Activated effector memory CD4-positive, alpha-beta T cell treated with anti-CD3 and anti-CD28 coated beads, Interleukin-2, amount 50 U/mL, for 16 hours (primary cell): Measurements from ENCODE around the gene GTF2H4.

ENCODE experiments used
- DNase-seq: peaks from one replicate; pipeline ENCODE4 v3.0.0-alpha.2; 2020

GTF2H4 gene

DNA sequence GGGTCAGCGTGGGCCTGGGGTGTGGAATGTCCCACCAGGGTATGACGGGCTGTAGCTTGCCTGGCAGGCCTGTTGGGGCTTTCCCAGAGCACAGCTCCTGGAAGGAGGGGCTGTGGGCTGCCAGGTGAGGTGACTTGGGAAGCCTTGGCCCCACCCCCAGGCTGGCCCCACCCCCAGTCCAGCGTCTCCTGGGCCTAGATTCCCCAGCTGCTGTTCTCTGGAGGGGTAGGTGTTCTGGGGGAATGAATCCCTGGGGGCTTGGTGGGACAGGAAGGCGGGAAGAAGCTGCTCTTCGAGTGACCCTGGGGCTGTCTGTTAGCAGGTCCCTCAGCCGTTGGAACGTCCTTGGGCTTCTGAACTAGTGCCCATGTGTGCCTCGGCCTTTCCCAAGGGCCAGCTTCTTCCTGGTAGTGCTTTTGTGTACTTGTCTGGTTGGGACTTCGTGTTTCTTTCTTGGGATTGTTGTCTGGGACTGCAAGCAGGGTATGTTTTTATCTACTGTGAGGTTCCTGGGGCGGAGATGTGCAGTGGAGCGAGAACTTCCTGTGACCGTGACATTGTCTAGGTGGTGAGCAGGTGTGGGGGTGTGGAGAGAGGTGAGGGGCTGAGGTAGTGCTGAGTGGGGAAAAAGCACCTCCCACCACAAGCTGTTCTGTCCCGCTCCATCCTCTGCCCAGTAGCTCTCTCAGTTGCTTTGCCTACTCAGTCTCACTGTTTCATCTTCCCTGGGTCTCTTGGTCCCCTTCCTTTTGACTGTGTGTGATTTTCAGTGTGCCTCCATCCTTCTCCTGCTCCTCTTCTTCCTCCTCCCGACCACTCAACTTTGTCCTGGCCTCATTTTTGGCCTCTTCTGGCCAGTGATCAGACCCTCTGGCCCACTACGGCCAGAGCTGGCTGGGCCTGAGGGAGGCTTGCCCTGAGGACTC is 25.0 kb upstream of the GTF2H4 start:
- DNase-seq: peak; percentile 69

DNA sequence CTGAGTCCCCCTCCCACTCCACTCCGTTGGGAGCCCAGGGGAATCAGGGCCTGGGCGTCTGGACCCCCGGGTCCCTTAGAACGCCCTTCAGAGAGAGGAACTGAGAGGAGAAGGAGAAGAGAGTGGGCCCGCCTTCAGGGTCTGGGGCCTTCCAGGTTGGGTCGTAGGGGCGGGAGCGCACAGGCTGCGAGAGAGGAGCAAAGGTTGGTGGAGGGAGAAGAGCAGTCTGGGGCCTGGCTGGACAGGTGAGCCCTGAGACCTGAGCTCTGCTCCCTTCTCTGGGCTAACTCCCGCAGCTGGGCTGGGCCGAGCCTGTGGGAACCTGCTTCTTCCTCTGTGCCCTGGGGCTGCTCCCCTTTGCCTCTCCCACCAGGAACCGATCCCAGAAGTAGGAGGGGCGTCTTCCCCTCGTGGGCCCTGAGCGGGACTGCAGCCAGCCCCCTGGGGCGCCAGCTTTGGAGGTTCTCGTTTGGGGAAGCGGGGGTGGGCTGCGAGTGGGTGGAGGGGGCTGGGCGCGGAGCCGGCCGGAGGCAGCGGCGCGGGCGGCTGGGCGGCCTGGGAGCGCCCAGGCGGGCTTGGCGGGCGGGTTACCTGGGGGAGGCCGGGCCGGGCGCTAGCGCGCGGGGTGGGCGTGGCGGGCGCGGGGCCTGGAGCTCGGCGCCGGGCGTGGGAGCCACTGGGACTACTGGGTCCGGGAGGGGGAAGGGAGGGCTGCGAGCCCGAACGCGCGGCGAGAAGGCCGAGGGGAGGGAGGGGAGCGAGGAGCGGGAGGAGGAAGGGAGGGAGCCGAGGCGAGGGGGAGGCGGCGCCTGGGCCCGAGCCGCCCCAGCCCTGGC is 24.1 kb upstream of the GTF2H4 start, which contains the start of gene DDR1:
Gene DDR1, plus strand, starts transcription at position 835 of the 836 bp plus-strand sequence. CDS start 4,211 bp downstream, outside the sequence.
- DNase-seq: peak; percentile 82

DNA sequence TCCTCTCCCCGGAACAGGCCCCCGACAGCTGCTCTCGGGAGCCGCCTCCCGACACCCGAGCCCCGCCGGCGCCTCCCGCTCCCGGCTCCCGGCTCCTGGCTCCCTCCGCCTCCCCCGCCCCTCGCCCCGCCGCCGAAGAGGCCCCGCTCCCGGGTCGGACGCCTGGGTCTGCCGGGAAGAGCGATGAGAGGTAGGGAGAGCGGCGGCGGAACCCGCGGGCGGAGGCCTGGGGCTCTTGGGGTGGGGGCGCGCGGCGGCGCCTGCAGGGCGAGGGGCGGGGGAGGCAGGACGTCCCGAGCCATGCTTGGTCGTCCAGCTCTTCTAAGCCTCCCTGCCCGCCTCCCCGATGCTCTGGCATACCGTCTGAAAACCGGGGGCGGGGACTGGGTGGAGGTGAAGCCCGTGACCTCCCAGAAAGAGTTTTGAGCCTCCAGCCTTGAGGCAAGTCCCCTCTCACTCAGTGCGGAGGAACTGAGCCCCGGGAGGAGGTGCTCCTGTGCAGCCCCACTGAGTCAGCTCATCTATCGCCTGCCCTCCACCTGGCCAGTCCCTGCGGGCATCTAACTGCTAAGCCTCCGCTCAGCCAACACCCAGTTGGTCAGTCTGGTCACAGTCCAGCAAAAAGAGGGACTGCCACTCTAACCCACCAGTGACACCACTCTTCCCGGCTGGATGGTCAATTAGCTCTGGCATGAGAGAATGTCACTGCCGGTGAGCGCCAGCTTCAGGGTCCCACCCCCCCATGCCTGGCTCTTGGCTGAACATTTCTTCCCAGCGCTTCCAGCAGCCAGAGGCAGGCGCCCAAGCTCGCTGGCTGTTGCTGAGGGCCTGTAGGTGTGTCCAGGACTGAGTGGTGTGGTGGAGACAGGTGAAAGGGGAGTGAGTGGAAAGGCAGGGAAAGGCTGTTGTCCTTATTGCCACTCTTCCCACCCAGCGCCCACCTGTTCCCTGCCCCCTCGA is 23.2 kb upstream of the GTF2H4 start:
- peak; percentile 77 for DNase-seq

- peak; percentile 58 for DNase-seq
Observed at GRCh38 chr6:30885481-30885998, 22.5 kb upstream of the GTF2H4 start.

DNA sequence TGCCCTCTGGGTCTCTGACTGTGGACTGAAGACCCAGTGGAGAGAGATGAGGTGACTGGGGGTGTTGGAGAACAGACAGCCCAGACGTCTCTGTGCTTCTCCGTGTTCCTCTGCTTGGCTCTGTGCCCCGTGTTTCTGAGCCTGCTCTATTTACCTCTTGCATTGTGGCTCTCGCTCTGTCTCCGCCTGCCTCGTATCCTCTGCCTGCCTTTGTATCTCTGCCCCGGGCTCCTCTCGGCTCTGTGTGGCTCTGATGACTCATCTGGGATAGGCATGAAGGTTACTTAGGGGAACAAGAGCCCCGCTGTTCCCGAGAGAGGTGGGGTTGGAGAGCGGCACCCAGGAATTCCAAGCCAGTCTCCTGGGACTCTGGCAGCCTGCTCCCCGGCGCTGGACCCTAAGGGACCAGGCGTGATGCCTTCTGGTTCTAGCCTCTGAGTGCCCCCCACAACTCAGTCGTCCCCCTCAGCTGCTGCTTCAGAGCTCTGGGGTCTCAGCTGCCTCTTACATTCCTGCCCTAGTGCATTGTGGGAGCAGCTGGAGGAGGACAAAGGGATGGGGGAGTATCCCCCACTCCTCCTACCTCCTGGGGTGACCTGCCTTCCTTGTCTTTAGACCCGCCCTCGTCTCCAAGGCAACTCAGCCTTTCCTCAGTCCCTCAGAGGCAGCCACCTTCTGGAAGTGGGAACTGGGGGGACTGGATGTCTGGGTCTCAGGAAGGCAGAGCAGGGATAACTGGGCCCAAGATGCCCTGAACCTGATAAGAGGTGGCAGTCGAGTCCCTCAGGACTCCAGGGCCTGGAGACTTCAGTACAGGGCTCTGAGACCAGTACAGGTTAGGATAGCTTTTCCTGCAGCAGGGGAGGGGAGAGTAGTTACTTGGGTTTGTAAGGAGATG is 21.8 kb upstream of the GTF2H4 start:
- DNase-seq: peak; percentile 62

DNA sequence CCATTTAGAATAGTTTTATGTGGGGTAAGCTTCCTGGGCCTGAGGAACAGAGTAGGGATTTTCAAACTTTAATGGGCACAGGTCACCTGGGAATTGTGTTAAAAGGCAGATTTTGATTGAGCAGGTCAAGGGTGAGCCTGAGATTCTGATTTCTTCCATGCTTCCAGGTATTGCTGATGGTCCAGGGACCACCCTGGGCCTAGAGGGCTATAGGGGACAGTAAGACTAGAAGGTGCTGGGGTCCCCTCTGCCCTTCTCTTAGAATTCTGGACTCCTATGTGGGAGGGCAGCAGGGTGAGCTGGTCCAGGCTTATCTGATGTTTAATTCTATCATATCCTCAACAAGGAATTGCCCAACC is 21.1 kb upstream of the GTF2H4 start:
- DNase-seq: peak; percentile 27

- DNase-seq: no peak
Observed at GRCh38 chr6:30887901-30888815, 19.8 kb upstream of the GTF2H4 start.

DNA sequence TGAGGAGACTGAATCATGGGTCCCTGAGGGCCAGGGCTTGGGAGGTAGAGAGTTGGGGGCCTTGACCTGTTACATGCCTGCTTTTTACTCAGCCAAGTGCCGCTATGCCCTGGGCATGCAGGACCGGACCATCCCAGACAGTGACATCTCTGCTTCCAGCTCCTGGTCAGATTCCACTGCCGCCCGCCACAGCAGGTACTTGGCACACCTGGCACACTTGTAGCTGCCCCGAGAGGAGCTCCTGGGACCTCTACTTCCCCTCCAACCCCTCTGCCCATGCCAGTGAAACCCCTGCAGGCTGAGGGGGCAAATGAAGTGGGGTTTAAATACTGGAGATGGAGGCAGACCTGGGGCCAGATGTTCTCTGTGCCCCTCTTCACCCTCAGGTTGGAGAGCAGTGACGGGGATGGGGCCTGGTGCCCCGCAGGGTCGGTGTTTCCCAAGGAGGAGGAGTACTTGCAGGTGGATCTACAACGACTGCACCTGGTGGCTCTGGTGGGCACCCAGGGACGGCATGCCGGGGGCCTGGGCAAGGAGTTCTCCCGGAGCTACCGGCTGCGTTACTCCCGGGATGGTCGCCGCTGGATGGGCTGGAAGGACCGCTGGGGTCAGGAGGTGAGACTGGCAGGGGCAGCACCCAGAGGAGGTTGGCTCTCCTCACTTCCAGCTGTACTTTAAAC is 19.1 kb upstream of the GTF2H4 start:
- DNase-seq: peak; percentile 50

- DNase-seq: no peak
Observed at GRCh38 chr6:30889496-30889885, 18.5 kb upstream of the GTF2H4 start.

GRCh38 chr6:30889921-30890645 is 17.9 kb upstream of the GTF2H4 start:
- peak; percentile 39 for DNase-seq

DNA sequence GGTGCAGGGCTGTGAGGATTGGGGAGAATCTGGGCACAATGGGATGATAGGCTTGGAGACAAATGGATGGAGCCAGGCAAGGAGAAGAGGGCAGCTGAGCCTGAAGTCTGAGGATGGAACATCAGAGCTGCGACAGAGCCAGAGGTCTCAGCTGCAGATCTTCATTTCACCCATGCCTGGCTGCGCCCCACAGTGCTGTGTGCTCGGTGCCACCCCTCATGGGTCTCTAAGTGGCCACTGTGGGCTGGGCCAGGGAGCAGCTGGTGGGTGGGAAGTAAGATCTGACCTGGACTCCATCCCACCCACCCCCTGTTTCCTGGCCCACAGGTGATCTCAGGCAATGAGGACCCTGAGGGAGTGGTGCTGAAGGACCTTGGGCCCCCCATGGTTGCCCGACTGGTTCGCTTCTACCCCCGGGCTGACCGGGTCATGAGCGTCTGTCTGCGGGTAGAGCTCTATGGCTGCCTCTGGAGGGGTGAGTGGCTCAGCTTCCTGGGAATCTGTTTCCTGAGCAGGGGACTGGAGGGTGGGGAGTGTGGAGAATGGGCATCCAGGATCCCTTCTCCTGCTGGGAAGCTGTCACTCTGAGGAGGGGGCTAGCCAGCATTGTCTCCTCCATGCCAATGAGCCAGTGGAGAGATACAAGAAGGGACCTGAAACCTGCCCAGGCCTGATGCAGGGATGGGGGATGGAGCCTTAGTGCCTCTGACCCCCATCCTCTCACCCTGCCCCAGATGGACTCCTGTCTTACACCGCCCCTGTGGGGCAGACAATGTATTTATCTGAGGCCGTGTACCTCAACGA is 17.2 kb upstream of the GTF2H4 start:
- peak; percentile 34 for DNase-seq

DNA sequence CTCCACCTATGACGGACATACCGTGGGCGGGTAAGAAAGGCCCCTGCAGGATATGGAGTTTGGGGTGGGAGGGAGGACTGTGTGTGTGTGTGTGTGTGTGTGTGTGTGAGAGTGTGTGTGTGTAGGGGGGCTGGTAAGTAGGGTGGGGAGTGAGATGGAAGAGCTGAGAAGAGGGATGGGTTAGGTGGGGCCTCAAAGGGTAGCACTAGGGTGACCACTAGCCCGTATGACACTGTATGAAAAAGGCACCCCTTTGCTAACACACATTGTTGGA is 16.6 kb upstream of the GTF2H4 start:
- no peak for DNase-seq

DNA sequence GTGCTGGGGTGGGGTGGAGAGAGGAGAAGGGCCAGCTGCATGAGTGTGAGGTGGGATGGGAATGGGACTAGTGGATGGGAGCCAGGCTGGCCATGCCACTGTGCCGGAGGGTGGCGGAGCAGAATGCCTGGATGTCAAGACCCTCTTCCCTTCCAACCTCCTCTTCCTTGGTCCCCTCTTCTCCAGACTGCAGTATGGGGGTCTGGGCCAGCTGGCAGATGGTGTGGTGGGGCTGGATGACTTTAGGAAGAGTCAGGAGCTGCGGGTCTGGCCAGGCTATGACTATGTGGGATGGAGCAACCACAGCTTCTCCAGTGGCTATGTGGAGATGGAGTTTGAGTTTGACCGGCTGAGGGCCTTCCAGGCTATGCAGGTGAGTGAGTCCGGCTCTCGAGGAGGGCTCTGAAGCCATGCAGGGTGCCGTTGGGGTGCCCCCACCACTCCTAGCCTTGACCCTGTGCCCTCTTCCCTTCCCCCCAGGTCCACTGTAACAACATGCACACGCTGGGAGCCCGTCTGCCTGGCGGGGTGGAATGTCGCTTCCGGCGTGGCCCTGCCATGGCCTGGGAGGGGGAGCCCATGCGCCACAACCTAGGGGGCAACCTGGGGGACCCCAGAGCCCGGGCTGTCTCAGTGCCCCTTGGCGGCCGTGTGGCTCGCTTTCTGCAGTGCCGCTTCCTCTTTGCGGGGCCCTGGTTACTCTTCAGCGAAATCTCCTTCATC is 16.0 kb upstream of the GTF2H4 start:
- DNase-seq: peak; percentile 57

DNA sequence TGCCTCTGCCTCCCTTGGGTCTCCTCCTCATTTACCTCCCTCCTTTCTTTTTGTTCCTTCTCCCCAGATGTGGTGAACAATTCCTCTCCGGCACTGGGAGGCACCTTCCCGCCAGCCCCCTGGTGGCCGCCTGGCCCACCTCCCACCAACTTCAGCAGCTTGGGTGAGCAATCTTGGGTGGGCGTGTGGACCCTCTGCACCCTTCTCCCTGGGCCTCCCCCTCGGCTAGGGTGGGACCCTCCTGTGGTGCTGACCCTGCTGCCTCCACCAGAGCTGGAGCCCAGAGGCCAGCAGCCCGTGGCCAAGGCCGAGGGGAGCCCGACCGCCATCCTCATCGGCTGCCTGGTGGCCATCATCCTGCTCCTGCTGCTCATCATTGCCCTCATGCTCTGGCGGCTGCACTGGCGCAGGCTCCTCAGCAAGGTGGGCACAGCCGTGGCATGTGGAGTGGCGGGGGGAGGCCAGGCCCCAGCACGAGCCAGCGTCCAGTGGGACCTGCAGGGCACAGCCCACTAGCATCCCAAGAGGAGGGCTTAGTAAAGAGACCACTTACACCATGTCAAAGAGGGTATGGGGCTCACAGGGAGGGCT is 14.9 kb upstream of the GTF2H4 start:
- no peak for DNase-seq

DNA sequence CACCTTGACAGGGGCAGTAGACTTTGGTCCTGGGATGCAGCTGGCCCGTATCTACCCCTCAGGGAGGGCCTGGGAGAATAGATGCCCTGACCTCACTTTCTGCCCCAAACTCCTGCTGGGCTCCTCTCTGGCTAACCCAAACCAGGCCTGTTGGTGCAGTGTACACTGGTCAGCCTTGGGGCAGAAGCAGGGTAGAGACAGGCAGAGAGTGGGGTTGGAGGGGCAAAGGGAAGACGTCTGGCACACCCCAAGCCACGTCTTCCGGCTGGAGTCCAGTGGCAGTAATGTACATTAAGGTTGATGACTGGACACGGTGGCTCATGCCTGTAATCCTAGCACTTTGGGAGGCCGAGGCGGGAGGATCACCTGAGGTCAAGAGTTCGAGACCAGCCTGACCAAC is 14.3 kb upstream of the GTF2H4 start:
- DNase-seq: no peak

GRCh38 chr6:30894381-30894780 is 13.6 kb upstream of the GTF2H4 start:
- DNase-seq: no peak

DNA sequence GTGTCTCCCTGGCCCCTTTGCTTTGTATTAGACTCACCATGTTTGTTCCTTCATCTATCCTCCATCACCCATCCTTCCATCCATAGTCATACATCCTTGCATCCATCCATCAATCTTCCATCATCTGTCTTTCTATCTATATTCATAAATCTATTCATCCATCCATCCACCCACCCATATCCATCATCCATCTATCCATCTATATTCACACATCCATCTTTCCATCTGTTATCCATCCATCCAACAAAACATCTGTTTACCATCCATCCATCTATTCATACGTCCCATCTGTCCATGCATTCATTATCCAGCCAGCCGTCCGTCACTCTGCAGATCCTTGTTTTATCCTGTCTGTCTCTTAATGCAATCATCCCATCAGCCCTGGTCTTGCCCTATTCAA is 13.1 kb upstream of the GTF2H4 start:
- DNase-seq: no peak
